ENCODE data around the gene PRDM10.

PRDM10 gene

DNA sequence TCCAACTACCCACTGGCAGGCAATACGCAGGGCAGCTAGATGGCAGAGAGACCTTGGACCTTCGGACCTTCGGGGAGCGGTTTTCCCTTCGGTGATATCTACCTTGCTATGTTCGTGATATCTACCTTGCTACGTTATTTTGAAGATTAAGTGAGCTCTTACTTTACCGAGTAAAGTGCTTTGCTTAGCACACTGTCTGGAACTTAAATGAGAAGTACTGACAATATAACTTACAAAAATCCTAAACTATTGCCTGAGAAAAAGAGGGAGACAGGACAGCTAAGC, 1.0 kb upstream of the PRDM10 start:
- peak; percentile 14 for TF ChIP-seq POLR2A (IDR thresholded peaks at IDR 0.05; ENCODE audit: extremely low read depth, insufficient read length)
- TF ChIP-seq, protein P1, sequence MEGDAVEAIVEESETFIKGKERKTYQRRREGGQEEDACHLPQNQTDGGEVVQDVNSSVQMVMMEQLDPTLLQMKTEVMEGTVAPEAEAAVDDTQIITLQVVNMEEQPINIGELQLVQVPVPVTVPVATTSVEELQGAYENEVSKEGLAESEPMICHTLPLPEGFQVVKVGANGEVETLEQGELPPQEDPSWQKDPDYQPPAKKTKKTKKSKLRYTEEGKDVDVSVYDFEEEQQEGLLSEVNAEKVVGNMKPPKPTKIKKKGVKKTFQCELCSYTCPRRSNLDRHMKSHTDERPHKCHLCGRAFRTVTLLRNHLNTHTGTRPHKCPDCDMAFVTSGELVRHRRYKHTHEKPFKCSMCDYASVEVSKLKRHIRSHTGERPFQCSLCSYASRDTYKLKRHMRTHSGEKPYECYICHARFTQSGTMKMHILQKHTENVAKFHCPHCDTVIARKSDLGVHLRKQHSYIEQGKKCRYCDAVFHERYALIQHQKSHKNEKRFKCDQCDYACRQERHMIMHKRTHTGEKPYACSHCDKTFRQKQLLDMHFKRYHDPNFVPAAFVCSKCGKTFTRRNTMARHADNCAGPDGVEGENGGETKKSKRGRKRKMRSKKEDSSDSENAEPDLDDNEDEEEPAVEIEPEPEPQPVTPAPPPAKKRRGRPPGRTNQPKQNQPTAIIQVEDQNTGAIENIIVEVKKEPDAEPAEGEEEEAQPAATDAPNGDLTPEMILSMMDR (IDR thresholded peaks at IDR 0.05; ENCODE audit: low read depth, low read length) = no peak
- DNase-seq (ENCODE audit: low read depth) = no peak
- peak overlapping the region; percentile 83 for H3K4me3 ChIP-seq (ENCODE audit: low read depth, low read length)

- peak; percentile 98 for DNase-seq (ENCODE audit: low read depth)
- peak overlapping the region; percentile 83 for H3K4me3 ChIP-seq (ENCODE audit: low read depth, low read length)
- TF ChIP-seq, protein P1 (IDR thresholded peaks at IDR 0.05; ENCODE audit: low read depth, low read length) = no peak
- TF ChIP-seq POLR2A (IDR thresholded peaks at IDR 0.05; ENCODE audit: extremely low read depth, insufficient read length) = peak; percentile 74
- TF ChIP-seq MYC (IDR thresholded peaks at IDR 0.05; ENCODE audit: low read depth, low read length) = peak; percentile 99
- TF ChIP-seq MAX (IDR thresholded peaks at IDR 0.05; ENCODE audit: low read depth, low read length) = peak; percentile 93
These were observed 446 bp upstream of the PRDM10 start for GRCh38 chr11:130002846-130003716.

DNA sequence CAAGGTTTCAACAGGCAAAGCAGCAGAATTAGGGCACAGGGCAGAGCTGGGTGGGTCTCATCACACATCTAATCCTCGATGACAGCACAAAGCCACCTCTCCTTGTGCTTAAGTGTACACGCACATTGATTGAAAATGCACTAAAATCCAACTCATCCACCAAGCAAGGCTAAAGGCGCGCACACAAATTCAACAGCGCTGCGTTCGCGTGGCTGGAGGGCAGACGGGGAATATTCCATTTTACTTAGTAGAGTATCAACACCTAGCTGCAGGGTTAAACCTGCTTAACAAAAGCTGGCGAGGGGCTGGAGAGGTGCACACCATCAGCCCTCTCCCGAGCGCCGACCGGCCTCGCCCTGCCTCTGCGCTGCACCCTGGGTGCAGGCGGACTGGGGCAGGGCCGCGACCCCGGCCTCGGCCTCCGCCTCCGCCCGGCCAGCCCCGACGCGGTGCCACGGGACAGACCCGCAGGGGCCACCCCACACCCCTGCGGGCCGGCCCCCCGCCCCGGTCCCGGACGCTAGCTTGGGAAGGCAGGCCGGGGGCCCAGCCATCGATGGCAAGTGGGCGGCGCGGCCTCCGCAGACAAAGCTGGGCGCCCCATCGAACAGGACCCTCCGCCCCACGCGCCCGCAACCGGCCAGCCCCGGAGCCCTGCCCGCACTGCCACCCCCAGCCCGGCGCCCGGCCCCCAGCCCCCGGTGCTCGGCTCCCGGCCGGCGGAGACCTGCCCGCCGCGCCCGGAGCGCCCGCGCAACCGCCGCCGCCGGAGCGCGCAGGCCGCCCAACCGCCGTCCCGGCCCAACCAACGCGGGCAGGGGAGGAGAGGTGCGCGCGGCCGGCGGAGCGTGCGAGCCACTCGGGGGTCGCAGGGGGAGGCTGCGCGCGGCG, 929 bp downstream of the PRDM10 start:
- DNase-seq (ENCODE audit: low read depth) = peak; percentile 58
- peak overlapping the region; percentile 83 for H3K4me3 ChIP-seq (ENCODE audit: low read depth, low read length)
- TF ChIP-seq MYC (IDR thresholded peaks at IDR 0.05; ENCODE audit: low read depth, low read length) (peak; percentile 38; the same call in 1 of the 2 replicates), POLR2A (IDR thresholded peaks at IDR 0.05; ENCODE audit: extremely low read depth, insufficient read length) (no peak), MAX (IDR thresholded peaks at IDR 0.05; ENCODE audit: low read depth, low read length) (0 out of 2 replicates have a peak, but pooled peaks have one; percentile 34)
- TF ChIP-seq, protein P1 (IDR thresholded peaks at IDR 0.05; ENCODE audit: low read depth, low read length) = no peak

DNA sequence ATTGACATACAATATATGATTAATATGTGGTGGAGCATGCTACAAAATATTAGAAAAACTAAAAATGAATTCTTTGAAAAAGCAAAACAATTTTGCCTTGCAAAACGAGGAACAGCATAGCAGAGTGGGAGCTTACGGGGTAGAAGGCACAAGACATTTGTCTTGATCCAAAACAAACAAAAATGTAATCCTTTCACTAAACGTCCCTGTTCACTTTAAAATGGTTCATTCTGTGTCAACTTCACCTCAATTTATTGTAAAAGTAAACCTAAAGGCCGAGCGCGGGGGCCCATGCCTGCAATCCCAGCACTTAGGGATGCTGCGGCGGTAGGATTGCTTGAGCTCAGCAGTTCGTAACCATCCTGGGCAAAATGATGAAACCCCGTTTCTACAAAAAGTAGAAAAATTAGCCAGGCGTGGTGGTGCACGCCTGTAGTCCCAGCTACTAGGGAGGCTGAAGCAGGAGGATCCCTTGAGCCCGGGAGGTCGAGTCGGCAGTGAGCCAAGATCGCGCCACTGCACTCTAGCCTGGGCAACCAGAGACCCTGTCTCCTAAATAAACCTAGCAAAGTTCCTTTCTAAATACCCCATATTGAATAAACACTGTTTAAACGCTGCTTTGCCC, 2.0 kb downstream of the PRDM10 start:
- peak; percentile 30 for DNase-seq (ENCODE audit: low read depth)
- no peak for TF ChIP-seq MAX (IDR thresholded peaks at IDR 0.05; ENCODE audit: low read depth, low read length)
- TF ChIP-seq POLR2A (IDR thresholded peaks at IDR 0.05; ENCODE audit: extremely low read depth, insufficient read length) = no peak
- TF ChIP-seq, protein P1 (IDR thresholded peaks at IDR 0.05; ENCODE audit: low read depth, low read length) = no peak
- TF ChIP-seq MYC (IDR thresholded peaks at IDR 0.05; ENCODE audit: low read depth, low read length) = no peak
- peak overlapping the region; percentile 63 for H3K4me3 ChIP-seq (ENCODE audit: low read depth, low read length)

GRCh38 chr11:129999407-129999806, 3.2 kb downstream of the PRDM10 start:
- DNase-seq (ENCODE audit: low read depth) = no peak
- TF ChIP-seq POLR2A (IDR thresholded peaks at IDR 0.05; ENCODE audit: extremely low read depth, insufficient read length) = no peak
- no peak for TF ChIP-seq MYC (IDR thresholded peaks at IDR 0.05; ENCODE audit: low read depth, low read length)
- no peak for TF ChIP-seq MAX (IDR thresholded peaks at IDR 0.05; ENCODE audit: low read depth, low read length)
- TF ChIP-seq, protein P1 (IDR thresholded peaks at IDR 0.05; ENCODE audit: low read depth, low read length) = no peak
- H3K4me3 ChIP-seq (ENCODE audit: low read depth, low read length) = no peak overlapping the region

Measured in NB4 (cell line).